ENCODE results near the gene RAP1B. TPM values are rescaled to one million over a fixed set of nuclear protein-coding genes. Genes with fewer than 3 reads are reported as not detected.

RAP1B gene
- total RNA-seq, 1 donor from 2014 or later = 142 TPM

DNA sequence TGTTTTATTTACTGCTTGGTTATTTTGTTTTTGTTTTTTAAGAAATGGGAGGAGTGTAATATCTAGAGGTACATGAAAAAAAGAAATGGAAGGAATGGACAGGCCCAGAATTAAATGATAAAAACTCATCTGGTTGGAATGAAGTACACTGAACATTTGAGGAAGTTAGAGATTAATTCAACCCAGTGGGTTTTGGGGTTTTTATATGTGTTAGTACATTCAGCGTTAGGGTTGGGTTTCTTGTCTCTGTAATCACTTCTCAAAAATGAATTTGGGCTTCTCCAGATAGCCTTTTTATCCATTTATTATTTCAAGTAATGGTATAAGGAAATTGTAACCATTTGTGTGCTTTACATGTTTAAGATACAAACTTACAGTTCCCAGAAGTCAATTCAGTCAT lies 56.6 kb downstream of the RAP1B start:
- H3K4me1 Mint-ChIP-seq = peaks cover 15% of the 10 kb centered on the region
- intact Hi-C loops (cut with micrococcal nuclease) = no loop called here
- H3K4me3 Mint-ChIP-seq = no peak overlapping the region
- no peak for ATAC-seq (ENCODE audit: low read depth)
- no peaks in the 10 kb centered on the region for H3K27me3 Mint-ChIP-seq
- peak overlapping the region; percentile 5 for H3K27ac Mint-ChIP-seq
- ChIA-PET CTCF (no interaction called here), POLR2A (no interaction called here)
- H3K36me3 Mint-ChIP-seq (ENCODE audit: low read depth) = peaks cover 13% of the 10 kb centered on the region
- H3K9me3 Mint-ChIP-seq = no peaks in the 10 kb centered on the region
- no peak for DNase-seq
- no peak for TF ChIP-seq CTCF (IDR thresholded peaks at IDR 0.05)

DNA sequence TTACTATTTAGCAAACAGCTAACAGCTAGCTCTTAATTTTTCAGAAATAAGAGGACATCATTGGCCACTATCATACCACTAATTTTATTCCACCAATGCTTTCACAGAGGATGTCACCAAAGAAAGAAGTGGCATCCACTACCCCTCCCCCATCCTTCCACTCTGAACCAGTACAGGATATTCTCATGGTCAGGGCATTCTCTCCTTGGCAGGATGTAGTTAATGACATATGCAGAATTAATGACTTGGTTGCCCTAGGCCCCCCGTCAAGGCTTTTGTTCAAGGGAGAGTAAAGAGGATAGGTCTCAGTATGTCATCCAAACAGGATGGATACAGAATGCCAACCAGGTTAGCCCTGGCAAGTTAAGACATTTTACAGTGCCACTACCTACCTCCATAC lies 57.2 kb downstream of the RAP1B start:
- Mint-ChIP-seq H3K9me3 (no peaks in the 10 kb centered on the region), H3K4me1 (peaks cover 15% of the 10 kb centered on the region), H3K36me3 (ENCODE audit: low read depth) (peaks cover 9% of the 10 kb centered on the region), H3K27ac (no peak overlapping the region), H3K27me3 (no peaks in the 10 kb centered on the region), H3K4me3 (no peak overlapping the region)
- ChIA-PET POLR2A (interaction anchor here (0.6 kb wide), 1 partner anchor 162 kb away, joined by 4 read pairs; no protein-coding TSS in a partner anchor), CTCF (no interaction called here)
- DNase-seq = no peak
- intact Hi-C loops (cut with micrococcal nuclease) = no loop called here
- no peak for ATAC-seq (ENCODE audit: low read depth)
- TF ChIP-seq CTCF (IDR thresholded peaks at IDR 0.05) = no peak

GRCh38 chr12:68671179-68671578 lies 60.5 kb downstream of the RAP1B start:
- Mint-ChIP-seq H3K4me1 (peaks cover 16% of the 10 kb centered on the region), H3K27me3 (no peaks in the 10 kb centered on the region), H3K27ac (no peak overlapping the region), H3K36me3 (ENCODE audit: low read depth) (no peaks in the 10 kb centered on the region), H3K9me3 (no peaks in the 10 kb centered on the region), H3K4me3 (no peak overlapping the region)
- POLR2A ChIA-PET = no interaction called here
- TF ChIP-seq CTCF (IDR thresholded peaks at IDR 0.05) = no peak
- no peak for DNase-seq
- CTCF ChIA-PET = no interaction called here
- no peak for ATAC-seq (ENCODE audit: low read depth)
- intact Hi-C loops (cut with micrococcal nuclease) = no loop called here

GRCh38 chr12:68673788-68674187 lies 63.1 kb downstream of the RAP1B start:
- Mint-ChIP-seq H3K27ac (no peak overlapping the region), H3K27me3 (no peaks in the 10 kb centered on the region), H3K9me3 (no peaks in the 10 kb centered on the region), H3K36me3 (ENCODE audit: low read depth) (no peaks in the 10 kb centered on the region), H3K4me3 (no peak overlapping the region), H3K4me1 (peaks cover 3% of the 10 kb centered on the region)
- no peak for TF ChIP-seq CTCF (IDR thresholded peaks at IDR 0.05)
- intact Hi-C loops (cut with micrococcal nuclease) = no loop called here
- ATAC-seq (ENCODE audit: low read depth) = no peak
- CTCF ChIA-PET = no interaction called here
- POLR2A ChIA-PET = no interaction called here
- no peak for DNase-seq

DNA sequence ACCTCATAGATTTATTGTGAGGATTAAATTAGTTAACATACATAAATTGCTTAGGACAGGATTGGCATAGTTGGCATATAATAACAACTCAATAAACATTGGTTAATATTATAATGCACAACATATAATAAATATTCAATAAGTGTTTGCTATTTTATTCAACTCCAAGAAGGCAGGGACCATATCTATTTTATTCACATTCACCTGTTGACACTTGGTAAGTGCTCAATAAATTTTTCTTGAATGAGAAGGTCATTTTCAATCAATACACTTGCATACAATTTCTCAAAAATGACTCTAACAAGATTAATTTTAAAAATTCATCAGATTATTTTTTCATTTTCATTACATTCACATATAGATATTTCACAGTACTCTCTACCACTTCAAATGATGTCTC lies 63.7 kb downstream of the RAP1B start:
- CTCF ChIA-PET = no interaction called here
- intact Hi-C loops (cut with micrococcal nuclease) = no loop called here
- no peaks in the 10 kb centered on the region for H3K36me3 Mint-ChIP-seq (ENCODE audit: low read depth)
- H3K27ac Mint-ChIP-seq = no peak overlapping the region
- no peak overlapping the region for H3K4me3 Mint-ChIP-seq
- H3K27me3 Mint-ChIP-seq = no peaks in the 10 kb centered on the region
- H3K4me1 Mint-ChIP-seq = peaks cover 3% of the 10 kb centered on the region
- H3K9me3 Mint-ChIP-seq = no peaks in the 10 kb centered on the region
- TF ChIP-seq CTCF (IDR thresholded peaks at IDR 0.05) = no peak
- ATAC-seq (ENCODE audit: low read depth) (no peak), DNase-seq (no peak)
- POLR2A ChIA-PET = no interaction called here

Data from activated B cell treated with CpG ODN at 0.5 μM for 24 hours (primary cell).